GM12891 (cell line): Measurements from ENCODE around the gene ZBTB48.

Experiments used
- PAX5 ChIP-seq: IDR thresholded peaks from 2 replicates; pipeline ENCODE4 v1.6.1; 2011; ENCODE audit warnings: low read length, moderate library complexity, mild to moderate bottlenecking; ENCODE audit not compliant: insufficient read depth, severe bottlenecking
- POLR2A ChIP-seq: IDR thresholded peaks from 2 replicates; pipeline ENCODE4 v1.6.1; 2011; ENCODE audit warnings: low read depth, low read length, control low read depth
- POLR2AphosphoS5 ChIP-seq: IDR thresholded peaks from 2 replicates; pipeline ENCODE4 v1.6.1; 2011; ENCODE audit warnings: low read depth, low read length, control low read depth
- POU2F2 ChIP-seq: IDR thresholded peaks from 2 replicates; pipeline ENCODE4 v1.6.1; 2011; ENCODE audit warnings: low read depth, mild to moderate bottlenecking, control low read depth, low read length, moderate library complexity
- SPI1 ChIP-seq: IDR thresholded peaks from 2 replicates; pipeline ENCODE4 v1.6.1; 2011; ENCODE audit warnings: low read depth, low read length, control low read depth
- TAF1 ChIP-seq: IDR thresholded peaks from 2 replicates; pipeline ENCODE4 v1.6.1; 2011; ENCODE audit warnings: low read depth, low read length, control low read depth

DNA sequence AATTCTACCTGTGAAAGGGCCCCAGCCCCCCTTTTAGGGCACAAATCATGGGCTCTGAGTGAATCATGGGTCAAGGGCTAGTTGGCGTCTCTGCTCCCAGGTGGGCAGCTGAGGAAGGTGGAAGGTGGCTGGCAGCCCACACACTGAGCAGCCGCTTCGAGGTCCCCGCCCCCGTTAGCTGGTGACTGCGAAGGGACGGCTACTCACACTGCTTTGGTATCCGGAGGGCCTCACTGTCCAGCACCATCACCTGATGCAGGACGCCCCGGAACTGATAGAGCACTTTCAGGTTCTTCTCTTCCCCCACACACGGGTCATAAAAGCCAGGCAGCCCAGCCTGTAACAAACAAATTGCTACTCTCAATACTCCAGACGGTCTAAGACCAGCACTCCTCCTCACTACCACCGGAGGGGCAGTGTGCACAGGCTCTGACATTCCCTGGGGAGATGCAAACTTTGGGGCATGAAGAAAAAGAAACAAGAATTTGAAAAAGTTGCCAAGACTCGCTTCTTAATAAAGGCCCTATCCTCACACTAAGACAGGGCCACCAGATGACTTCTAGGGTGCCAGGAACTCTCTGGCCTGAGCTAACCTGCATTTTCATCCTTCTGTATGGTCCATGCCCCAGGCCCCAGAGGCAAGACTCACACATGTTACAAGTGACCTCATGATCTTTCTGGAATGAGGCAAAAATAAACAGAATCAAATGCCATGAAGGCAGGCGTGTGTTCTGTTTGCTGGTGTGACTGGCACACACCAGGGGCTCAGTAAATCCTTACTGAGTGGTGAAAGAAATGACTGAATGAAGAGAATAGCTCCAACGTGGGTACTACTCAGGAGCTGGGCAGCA lies 56.3 kb downstream of the ZBTB48 start:
- TF ChIP-seq POLR2A (no peak), TAF1 (no peak), POLR2AphosphoS5 (no peak), SPI1 (no peak), POU2F2 (no peak), PAX5 (no peak)
